ENCODE measurements around the gene DLG5. TPM values are rescaled to one million over a fixed set of nuclear protein-coding genes. Genes with fewer than 3 reads are reported as not detected.

Gene DLG5
- total and polyA plus RNA-seq, 4 donors: 1.2 to 7.1 (median 4.6) TPM

DNA sequence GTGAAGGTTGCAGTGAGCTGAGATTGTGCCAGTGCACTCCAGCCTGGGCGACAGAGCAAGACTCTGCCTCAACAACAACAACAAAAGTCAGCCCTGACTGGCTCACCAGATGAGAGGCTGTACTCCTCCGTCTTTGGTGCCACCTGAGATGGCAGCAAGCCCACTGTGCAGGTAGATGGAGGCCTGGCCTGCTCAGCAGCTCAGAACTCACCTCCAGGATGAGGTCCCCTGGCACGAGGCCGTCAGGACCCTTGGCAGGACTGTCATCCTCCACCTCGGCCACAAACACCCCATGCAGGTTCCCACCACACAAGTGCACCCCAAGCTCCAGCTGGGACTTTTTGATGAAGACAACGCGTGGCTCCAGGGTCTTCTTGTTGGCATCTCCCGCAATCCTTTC lies 117.2 kb downstream of the DLG5 start (continued):
- TF ChIP-seq JUND (IDR thresholded peaks at IDR 0.05) (no peak), RXRA (IDR thresholded peaks at IDR 0.05) (no peak), YY1 (IDR thresholded peaks at IDR 0.05) (no peak), SP1 (IDR thresholded peaks at IDR 0.05) (no peak)
- TF ChIP-seq, protein P1, sequence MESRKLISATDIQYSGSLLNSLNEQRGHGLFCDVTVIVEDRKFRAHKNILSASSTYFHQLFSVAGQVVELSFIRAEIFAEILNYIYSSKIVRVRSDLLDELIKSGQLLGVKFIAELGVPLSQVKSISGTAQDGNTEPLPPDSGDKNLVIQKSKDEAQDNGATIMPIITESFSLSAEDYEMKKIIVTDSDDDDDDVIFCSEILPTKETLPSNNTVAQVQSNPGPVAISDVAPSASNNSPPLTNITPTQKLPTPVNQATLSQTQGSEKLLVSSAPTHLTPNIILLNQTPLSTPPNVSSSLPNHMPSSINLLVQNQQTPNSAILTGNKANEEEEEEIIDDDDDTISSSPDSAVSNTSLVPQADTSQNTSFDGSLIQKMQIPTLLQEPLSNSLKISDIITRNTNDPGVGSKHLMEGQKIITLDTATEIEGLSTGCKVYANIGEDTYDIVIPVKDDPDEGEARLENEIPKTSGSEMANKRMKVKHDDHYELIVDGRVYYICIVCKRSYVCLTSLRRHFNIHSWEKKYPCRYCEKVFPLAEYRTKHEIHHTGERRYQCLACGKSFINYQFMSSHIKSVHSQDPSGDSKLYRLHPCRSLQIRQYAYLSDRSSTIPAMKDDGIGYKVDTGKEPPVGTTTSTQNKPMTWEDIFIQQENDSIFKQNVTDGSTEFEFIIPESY (IDR thresholded peaks at IDR 0.05): no peak

DNA sequence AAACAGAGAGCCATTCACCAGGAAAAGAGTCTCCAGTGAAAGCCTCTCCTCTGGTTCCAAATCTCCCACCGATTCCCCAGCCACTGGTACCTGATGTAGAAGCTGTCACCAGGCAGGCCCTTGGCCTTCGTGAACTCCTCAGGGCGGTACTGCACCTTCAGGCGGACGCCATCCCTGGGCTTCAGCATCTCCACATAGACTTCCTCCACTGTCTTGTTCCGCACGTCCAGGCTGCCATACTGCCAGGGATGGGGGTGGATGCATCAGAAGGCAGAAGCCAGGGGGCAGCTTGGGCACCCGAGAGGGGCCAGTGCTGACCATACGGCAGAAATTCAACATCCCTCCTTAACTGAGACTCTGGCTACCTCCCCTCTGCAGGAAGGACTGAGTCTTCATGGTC lies 118.8 kb downstream of the DLG5 start:
- no peaks in the 10 kb centered on the region for H3K9me3 ChIP-seq (ENCODE audit: control insufficient read depth in 4 of 4, low read length in 3 of 4)
- H3K27ac ChIP-seq (ENCODE audit: low read depth in 1 of 2, low read length in 2 of 2): no peak overlapping the region
- no peaks in the 10 kb centered on the region for H3K27me3 ChIP-seq (ENCODE audit: control insufficient read depth in 4 of 4, insufficient read depth in 4 of 4, low read length in 3 of 4)
- TF ChIP-seq FOXA1 (IDR thresholded peaks at IDR 0.05): no peak
- TF ChIP-seq, protein P2, sequence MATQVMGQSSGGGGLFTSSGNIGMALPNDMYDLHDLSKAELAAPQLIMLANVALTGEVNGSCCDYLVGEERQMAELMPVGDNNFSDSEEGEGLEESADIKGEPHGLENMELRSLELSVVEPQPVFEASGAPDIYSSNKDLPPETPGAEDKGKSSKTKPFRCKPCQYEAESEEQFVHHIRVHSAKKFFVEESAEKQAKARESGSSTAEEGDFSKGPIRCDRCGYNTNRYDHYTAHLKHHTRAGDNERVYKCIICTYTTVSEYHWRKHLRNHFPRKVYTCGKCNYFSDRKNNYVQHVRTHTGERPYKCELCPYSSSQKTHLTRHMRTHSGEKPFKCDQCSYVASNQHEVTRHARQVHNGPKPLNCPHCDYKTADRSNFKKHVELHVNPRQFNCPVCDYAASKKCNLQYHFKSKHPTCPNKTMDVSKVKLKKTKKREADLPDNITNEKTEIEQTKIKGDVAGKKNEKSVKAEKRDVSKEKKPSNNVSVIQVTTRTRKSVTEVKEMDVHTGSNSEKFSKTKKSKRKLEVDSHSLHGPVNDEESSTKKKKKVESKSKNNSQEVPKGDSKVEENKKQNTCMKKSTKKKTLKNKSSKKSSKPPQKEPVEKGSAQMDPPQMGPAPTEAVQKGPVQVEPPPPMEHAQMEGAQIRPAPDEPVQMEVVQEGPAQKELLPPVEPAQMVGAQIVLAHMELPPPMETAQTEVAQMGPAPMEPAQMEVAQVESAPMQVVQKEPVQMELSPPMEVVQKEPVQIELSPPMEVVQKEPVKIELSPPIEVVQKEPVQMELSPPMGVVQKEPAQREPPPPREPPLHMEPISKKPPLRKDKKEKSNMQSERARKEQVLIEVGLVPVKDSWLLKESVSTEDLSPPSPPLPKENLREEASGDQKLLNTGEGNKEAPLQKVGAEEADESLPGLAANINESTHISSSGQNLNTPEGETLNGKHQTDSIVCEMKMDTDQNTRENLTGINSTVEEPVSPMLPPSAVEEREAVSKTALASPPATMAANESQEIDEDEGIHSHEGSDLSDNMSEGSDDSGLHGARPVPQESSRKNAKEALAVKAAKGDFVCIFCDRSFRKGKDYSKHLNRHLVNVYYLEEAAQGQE (IDR thresholded peaks at IDR 0.05): no peak
- TF ChIP-seq, protein P3, sequence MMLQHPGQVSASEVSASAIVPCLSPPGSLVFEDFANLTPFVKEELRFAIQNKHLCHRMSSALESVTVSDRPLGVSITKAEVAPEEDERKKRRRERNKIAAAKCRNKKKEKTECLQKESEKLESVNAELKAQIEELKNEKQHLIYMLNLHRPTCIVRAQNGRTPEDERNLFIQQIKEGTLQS (IDR thresholded peaks at IDR 0.05): no peak
- no peak for TF ChIP-seq JUND (IDR thresholded peaks at IDR 0.05)
- TF ChIP-seq EGR1 (IDR thresholded peaks at IDR 0.05; ENCODE audit: low read depth in 2 of 2): no peak
- TF ChIP-seq SP1 (IDR thresholded peaks at IDR 0.05): no peak
- TF ChIP-seq, protein P1 (IDR thresholded peaks at IDR 0.05): no peak
- no peak for TF ChIP-seq HNF4A (conservative IDR thresholded peaks at IDR 0.05)
- no peak for TF ChIP-seq YY1 (IDR thresholded peaks at IDR 0.05)
- no peak for TF ChIP-seq HNF4G (IDR thresholded peaks at IDR 0.05)
- TF ChIP-seq GABPA (IDR thresholded peaks at IDR 0.05 in 1 of 2, conservative IDR thresholded peaks at IDR 0.05 in 1 of 2): no peak
- no peak for TF ChIP-seq RAD21 (IDR thresholded peaks at IDR 0.05)
- TF ChIP-seq FOXA2 (IDR thresholded peaks at IDR 0.05): no peak
- TF ChIP-seq, protein P4, sequence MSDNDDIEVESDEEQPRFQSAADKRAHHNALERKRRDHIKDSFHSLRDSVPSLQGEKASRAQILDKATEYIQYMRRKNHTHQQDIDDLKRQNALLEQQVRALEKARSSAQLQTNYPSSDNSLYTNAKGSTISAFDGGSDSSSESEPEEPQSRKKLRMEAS (IDR thresholded peaks at IDR 0.05): no peak
- WGBS: 96% methylated on average over 9 of the region's 9 CpGs
- DNase-seq (ENCODE audit: low spot score): no peak
- no peaks in the 10 kb centered on the region for H3K4me1 ChIP-seq (ENCODE audit: control insufficient read depth in 4 of 4, insufficient read depth in 4 of 4, low read length in 3 of 4)
- H3K36me3 ChIP-seq (ENCODE audit: control insufficient read depth in 4 of 4, insufficient read depth in 3 of 4, low read depth in 1 of 4, low read length in 3 of 4): peaks cover 9 to 60% (median 24%) of the 10 kb centered on the region in 4 donors
- no peak overlapping the region for H3K4me3 ChIP-seq (ENCODE audit: low read depth in 1 of 3, low read length in 3 of 3)
- no peak overlapping the region for H3K9ac ChIP-seq (ENCODE audit: low read depth in 1 of 2, low read length in 2 of 2)
